GM12801 (cell line): Measurements from ENCODE around the gene DDA1.

Experiments used
- CTCF ChIP-seq: IDR thresholded peaks from one replicate; pipeline ENCODE4 v1.5.1; 2011; ENCODE audit warnings: control low read depth; ENCODE audit not compliant: insufficient read length; ENCODE audit errors: extremely low read depth

DDA1 gene

GRCh38 chr19:17303167-17303939, 6.0 kb upstream of the DDA1 start, which contains the start of gene ABHD8:
TSS of gene ABHD8 (minus strand) at chr19:17303425. CDS start at chr19:17301616, 1,809 bp downstream.
- no peak for TF ChIP-seq CTCF

- no peak for TF ChIP-seq CTCF
Observed at GRCh38 chr19:17303940-17304267, 5.5 kb upstream of the DDA1 start.

GRCh38 chr19:17304386-17305215, 4.8 kb upstream of the DDA1 start:
- TF ChIP-seq CTCF = no peak

- no peak for TF ChIP-seq CTCF
Observed at GRCh38 chr19:17305216-17305516, 4.2 kb upstream of the DDA1 start.

- no peak for TF ChIP-seq CTCF
Observed at GRCh38 chr19:17305517-17306284, 3.7 kb upstream of the DDA1 start, which contains the start of gene MRPL34. TSS of gene MRPL34 (plus strand) at chr19:17305872. CDS start at chr19:17305893, 21 bp downstream.

- TF ChIP-seq CTCF = no peak
Observed at GRCh38 chr19:17306285-17306714, 3.1 kb upstream of the DDA1 start.

GRCh38 chr19:17307876-17308377, 1.4 kb upstream of the DDA1 start:
- no peak for TF ChIP-seq CTCF
